NCI-H345 (cell line): Measurements from ENCODE around the gene GRPEL1.

Experiments used
- DNase-seq: peaks from one replicate; lab custom pipeline; 2025; lab: John Stamatoyannopoulos, UW

GRPEL1 gene

GRCh38 chr4:7044137-7044930 is 23.5 kb downstream of the GRPEL1 start:
- DNase-seq, result no peak

GRCh38 chr4:7043284-7044136 is 24.4 kb downstream of the GRPEL1 start, which contains the start of gene TADA2B:
Gene TADA2B, plus strand, starts transcription at chr4:7043372. Its CDS starts 208 bp downstream, at chr4:7043580.
- DNase-seq, result peak; percentile 34

- DNase-seq, result peak; percentile 95
These were observed 25.2 kb downstream of the GRPEL1 start for GRCh38 chr4:7042503-7043283.

GRCh38 chr4:7041801-7042502 is 25.9 kb downstream of the GRPEL1 start:
- DNase-seq, result peak; percentile 25

GRCh38 chr4:7041246-7041645 is 26.6 kb downstream of the GRPEL1 start:
- DNase-seq, result no peak

- no peak for DNase-seq
These were observed 27.1 kb downstream of the GRPEL1 start for GRCh38 chr4:7040765-7041164.

- no peak for DNase-seq
These were observed 30.4 kb downstream of the GRPEL1 start for GRCh38 chr4:7037425-7037824.

- no peak for DNase-seq
These were observed 33.4 kb downstream of the GRPEL1 start for GRCh38 chr4:7034262-7035081.

- DNase-seq, result no peak
These were observed 35.3 kb downstream of the GRPEL1 start for GRCh38 chr4:7032596-7032995.

- DNase-seq, result no peak
These were observed 36.1 kb downstream of the GRPEL1 start for GRCh38 chr4:7031558-7032449.

- no peak for DNase-seq
These were observed 37.0 kb downstream of the GRPEL1 start for GRCh38 chr4:7030856-7031255.

- DNase-seq, result no peak
These were observed 37.9 kb downstream of the GRPEL1 start for GRCh38 chr4:7029921-7030320.

- no peak for DNase-seq
These were observed 38.7 kb downstream of the GRPEL1 start for GRCh38 chr4:7029212-7029611.

- no peak for DNase-seq
These were observed 40.0 kb downstream of the GRPEL1 start for GRCh38 chr4:7027913-7028312.

GRCh38 chr4:7027284-7027683 is 40.6 kb downstream of the GRPEL1 start:
- no peak for DNase-seq

GRCh38 chr4:7026107-7026506 is 41.8 kb downstream of the GRPEL1 start:
- DNase-seq, result no peak

GRCh38 chr4:7025040-7025602 is 42.7 kb downstream of the GRPEL1 start:
- no peak for DNase-seq

GRCh38 chr4:7024336-7024890 is 43.5 kb downstream of the GRPEL1 start:
- no peak for DNase-seq

GRCh38 chr4:7023901-7024300 is 44.0 kb downstream of the GRPEL1 start:
- no peak for DNase-seq
